ENCODE results near the gene PROSER1. TPM values are rescaled to one million over a fixed set of nuclear protein-coding genes. Genes with fewer than 3 reads are reported as not detected.
A peak's percentile ranks its signal among the peaks of the same experiment; 100 is the strongest.

Gene PROSER1
- total and polyA plus RNA-seq, 12 donors: 7.8 to 31.4 (median 18.2) TPM

DNA sequence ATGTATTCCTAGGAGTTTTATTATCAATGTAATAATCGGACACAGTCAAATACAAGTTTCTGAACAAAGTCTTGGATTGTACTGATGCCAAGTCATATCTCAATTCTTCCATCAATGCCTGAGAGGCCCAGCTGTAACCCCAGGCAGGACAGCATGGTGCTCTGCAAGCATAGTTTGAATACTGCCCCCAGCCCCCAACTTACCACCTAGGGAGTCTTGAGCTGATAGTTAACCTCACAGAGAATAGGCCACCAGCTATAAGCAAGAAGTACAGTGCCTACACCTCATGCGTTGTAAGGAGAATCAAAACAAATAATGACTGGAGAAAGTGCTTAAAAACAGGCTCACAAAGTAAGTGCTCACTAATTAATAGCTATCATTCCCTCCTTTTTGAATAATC lies 2.7 kb downstream of the PROSER1 start:
- TF ChIP-seq, protein P1, sequence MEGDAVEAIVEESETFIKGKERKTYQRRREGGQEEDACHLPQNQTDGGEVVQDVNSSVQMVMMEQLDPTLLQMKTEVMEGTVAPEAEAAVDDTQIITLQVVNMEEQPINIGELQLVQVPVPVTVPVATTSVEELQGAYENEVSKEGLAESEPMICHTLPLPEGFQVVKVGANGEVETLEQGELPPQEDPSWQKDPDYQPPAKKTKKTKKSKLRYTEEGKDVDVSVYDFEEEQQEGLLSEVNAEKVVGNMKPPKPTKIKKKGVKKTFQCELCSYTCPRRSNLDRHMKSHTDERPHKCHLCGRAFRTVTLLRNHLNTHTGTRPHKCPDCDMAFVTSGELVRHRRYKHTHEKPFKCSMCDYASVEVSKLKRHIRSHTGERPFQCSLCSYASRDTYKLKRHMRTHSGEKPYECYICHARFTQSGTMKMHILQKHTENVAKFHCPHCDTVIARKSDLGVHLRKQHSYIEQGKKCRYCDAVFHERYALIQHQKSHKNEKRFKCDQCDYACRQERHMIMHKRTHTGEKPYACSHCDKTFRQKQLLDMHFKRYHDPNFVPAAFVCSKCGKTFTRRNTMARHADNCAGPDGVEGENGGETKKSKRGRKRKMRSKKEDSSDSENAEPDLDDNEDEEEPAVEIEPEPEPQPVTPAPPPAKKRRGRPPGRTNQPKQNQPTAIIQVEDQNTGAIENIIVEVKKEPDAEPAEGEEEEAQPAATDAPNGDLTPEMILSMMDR (IDR thresholded peaks at IDR 0.05): no peak
- TF ChIP-seq POLR2A (IDR thresholded peaks at IDR 0.05): no peak
- peaks cover 15 to 46% of the 10 kb centered on the region in 2 donors for H3K4me1 ChIP-seq (replicated peaks in 1 of 2)
- H3K27me3 ChIP-seq: no peaks in the 10 kb centered on the region
- no peaks in the 10 kb centered on the region for H3K9me3 ChIP-seq (replicated peaks in 1 of 3)
- H3K27ac ChIP-seq: no peak overlapping the region
- intact Hi-C loops (cut with DNase I): no loop called here
- no peak for DNase-seq
- H3K4me3 ChIP-seq: peak overlapping the region in 1 of 4 donors; percentile 87
- WGBS, 4 donors: 68 to 84% (median 74%) methylated on average over 2 of the region's 2 CpGs
- no peaks in the 10 kb centered on the region for H3K36me3 ChIP-seq (replicated peaks in 1 of 2)

DNA sequence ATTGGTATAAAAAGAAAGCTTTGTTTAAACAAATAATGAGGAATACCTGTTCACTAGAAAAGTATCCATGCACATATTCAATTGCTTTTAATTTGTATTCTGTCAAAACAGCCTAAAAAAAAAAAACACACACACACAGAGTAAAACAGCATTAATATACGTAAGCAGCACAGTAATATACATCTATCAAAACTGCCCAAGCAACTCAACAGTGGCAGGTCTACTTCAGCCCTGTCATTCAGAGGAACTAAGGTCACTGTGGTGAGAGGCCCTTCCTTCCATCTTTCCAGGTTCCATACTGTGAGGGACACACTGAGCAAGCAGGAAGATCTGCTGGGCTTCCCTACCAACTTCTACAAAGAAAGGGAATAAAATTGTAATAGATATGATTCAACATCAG lies 3.8 kb downstream of the PROSER1 start:
- intact Hi-C loops (cut with DNase I): no loop called here
- Histone ChIP-seq H3K36me3 (replicated peaks in 1 of 2) (no peaks in the 10 kb centered on the region), H3K27ac (no peak overlapping the region), H3K27me3 (no peaks in the 10 kb centered on the region), H3K4me1 (replicated peaks in 1 of 2) (peaks cover 15 to 36% of the 10 kb centered on the region in 2 donors), H3K4me3 (no peak overlapping the region), H3K9me3 (replicated peaks in 1 of 3) (no peaks in the 10 kb centered on the region)
- TF ChIP-seq POLR2A (IDR thresholded peaks at IDR 0.05): no peak
- TF ChIP-seq, protein P1 (IDR thresholded peaks at IDR 0.05): no peak
- DNase-seq: no peak
- WGBS, 4 donors: 88 to 100% (median 93%) methylated on average over 1 of the region's 1 CpG

DNA sequence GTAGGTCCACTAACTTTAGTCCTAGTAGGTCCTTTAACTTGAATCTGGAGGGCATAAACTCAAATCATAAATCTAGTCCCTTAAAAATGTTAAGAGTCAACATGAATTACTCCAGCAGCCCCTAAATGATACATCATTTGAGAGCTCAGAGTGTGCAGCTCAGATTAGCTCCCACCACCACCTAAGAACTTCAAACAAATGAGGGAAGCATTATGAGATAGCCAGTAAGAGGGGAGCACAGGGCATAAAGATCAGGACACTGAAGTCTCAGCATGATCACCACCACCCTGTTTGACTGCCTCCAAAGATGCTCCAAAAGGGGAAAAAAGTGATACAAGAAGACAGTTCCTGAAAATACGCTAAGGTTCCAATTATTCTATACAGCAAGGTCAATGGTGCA lies 5.7 kb downstream of the PROSER1 start:
- no peak for DNase-seq
- Histone ChIP-seq H3K9me3 (replicated peaks in 1 of 3) (no peaks in the 10 kb centered on the region), H3K36me3 (replicated peaks in 1 of 2) (peaks cover 0 to 12% of the 10 kb centered on the region in 2 donors), H3K4me1 (replicated peaks in 1 of 2) (peaks cover 15 to 32% of the 10 kb centered on the region in 2 donors), H3K27me3 (no peaks in the 10 kb centered on the region), H3K4me3 (no peak overlapping the region), H3K27ac (no peak overlapping the region)
- 91 to 100% (median 98%) methylated on average over 1 of the region's 1 CpG for WGBS, 4 donors
- intact Hi-C loops (cut with DNase I): no loop called here
- TF ChIP-seq, protein P1 (IDR thresholded peaks at IDR 0.05): no peak
- no peak for TF ChIP-seq POLR2A (IDR thresholded peaks at IDR 0.05)

DNA sequence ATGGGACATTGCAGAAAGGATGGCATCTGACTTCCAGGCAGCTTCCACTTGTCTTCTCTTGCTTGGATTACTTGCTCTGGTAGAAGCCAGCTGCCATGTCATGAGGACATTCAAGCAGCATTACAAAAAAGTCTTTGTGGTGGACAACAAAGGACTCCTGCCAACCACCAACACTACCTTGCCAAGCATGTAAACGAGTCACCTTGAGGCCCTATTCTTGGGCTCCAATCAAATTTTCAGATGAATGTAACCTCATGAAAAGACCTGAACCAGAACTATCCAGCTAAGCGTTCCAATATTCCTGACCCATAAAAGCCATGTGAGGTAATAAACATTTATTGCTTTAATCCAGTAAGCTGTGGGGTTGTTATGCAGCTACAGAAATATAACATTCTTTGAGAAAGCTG lies 12.5 kb downstream of the PROSER1 start:
- no peak overlapping the region for H3K27ac ChIP-seq
- no peak overlapping the region for H3K4me3 ChIP-seq
- H3K27me3 ChIP-seq: no peaks in the 10 kb centered on the region
- TF ChIP-seq, protein P1 (IDR thresholded peaks at IDR 0.05): no peak
- TF ChIP-seq POLR2A (IDR thresholded peaks at IDR 0.05): no peak
- peaks cover 0 to 61% of the 10 kb centered on the region in 2 donors for H3K36me3 ChIP-seq (replicated peaks in 1 of 2)
- no peak for DNase-seq
- 59 to 78% (median 69%) methylated on average over 2 of the region's 2 CpGs for whole genome bisulfite sequencing, 4 donors
- H3K9me3 ChIP-seq (replicated peaks in 1 of 3): no peaks in the 10 kb centered on the region
- peaks cover 0 to 8% of the 10 kb centered on the region in 2 donors for H3K4me1 ChIP-seq (replicated peaks in 1 of 2)
- intact Hi-C loops (cut with DNase I): no loop called here

Measured in adrenal gland (tissue), 12 donors.